Measurements from ENCODE around the gene EGFL7. TPM values are rescaled to one million over a fixed set of nuclear protein-coding genes. Genes with fewer than 3 reads are reported as not detected.

The EGFL7 gene
- total and polyA plus RNA-seq, 2 of the 8 experiments (the other 6 are each of a cell fraction or from before 2014, with no cell fraction given) = 37.8 to 53.4 TPM

- TF ChIP-seq, protein P1, sequence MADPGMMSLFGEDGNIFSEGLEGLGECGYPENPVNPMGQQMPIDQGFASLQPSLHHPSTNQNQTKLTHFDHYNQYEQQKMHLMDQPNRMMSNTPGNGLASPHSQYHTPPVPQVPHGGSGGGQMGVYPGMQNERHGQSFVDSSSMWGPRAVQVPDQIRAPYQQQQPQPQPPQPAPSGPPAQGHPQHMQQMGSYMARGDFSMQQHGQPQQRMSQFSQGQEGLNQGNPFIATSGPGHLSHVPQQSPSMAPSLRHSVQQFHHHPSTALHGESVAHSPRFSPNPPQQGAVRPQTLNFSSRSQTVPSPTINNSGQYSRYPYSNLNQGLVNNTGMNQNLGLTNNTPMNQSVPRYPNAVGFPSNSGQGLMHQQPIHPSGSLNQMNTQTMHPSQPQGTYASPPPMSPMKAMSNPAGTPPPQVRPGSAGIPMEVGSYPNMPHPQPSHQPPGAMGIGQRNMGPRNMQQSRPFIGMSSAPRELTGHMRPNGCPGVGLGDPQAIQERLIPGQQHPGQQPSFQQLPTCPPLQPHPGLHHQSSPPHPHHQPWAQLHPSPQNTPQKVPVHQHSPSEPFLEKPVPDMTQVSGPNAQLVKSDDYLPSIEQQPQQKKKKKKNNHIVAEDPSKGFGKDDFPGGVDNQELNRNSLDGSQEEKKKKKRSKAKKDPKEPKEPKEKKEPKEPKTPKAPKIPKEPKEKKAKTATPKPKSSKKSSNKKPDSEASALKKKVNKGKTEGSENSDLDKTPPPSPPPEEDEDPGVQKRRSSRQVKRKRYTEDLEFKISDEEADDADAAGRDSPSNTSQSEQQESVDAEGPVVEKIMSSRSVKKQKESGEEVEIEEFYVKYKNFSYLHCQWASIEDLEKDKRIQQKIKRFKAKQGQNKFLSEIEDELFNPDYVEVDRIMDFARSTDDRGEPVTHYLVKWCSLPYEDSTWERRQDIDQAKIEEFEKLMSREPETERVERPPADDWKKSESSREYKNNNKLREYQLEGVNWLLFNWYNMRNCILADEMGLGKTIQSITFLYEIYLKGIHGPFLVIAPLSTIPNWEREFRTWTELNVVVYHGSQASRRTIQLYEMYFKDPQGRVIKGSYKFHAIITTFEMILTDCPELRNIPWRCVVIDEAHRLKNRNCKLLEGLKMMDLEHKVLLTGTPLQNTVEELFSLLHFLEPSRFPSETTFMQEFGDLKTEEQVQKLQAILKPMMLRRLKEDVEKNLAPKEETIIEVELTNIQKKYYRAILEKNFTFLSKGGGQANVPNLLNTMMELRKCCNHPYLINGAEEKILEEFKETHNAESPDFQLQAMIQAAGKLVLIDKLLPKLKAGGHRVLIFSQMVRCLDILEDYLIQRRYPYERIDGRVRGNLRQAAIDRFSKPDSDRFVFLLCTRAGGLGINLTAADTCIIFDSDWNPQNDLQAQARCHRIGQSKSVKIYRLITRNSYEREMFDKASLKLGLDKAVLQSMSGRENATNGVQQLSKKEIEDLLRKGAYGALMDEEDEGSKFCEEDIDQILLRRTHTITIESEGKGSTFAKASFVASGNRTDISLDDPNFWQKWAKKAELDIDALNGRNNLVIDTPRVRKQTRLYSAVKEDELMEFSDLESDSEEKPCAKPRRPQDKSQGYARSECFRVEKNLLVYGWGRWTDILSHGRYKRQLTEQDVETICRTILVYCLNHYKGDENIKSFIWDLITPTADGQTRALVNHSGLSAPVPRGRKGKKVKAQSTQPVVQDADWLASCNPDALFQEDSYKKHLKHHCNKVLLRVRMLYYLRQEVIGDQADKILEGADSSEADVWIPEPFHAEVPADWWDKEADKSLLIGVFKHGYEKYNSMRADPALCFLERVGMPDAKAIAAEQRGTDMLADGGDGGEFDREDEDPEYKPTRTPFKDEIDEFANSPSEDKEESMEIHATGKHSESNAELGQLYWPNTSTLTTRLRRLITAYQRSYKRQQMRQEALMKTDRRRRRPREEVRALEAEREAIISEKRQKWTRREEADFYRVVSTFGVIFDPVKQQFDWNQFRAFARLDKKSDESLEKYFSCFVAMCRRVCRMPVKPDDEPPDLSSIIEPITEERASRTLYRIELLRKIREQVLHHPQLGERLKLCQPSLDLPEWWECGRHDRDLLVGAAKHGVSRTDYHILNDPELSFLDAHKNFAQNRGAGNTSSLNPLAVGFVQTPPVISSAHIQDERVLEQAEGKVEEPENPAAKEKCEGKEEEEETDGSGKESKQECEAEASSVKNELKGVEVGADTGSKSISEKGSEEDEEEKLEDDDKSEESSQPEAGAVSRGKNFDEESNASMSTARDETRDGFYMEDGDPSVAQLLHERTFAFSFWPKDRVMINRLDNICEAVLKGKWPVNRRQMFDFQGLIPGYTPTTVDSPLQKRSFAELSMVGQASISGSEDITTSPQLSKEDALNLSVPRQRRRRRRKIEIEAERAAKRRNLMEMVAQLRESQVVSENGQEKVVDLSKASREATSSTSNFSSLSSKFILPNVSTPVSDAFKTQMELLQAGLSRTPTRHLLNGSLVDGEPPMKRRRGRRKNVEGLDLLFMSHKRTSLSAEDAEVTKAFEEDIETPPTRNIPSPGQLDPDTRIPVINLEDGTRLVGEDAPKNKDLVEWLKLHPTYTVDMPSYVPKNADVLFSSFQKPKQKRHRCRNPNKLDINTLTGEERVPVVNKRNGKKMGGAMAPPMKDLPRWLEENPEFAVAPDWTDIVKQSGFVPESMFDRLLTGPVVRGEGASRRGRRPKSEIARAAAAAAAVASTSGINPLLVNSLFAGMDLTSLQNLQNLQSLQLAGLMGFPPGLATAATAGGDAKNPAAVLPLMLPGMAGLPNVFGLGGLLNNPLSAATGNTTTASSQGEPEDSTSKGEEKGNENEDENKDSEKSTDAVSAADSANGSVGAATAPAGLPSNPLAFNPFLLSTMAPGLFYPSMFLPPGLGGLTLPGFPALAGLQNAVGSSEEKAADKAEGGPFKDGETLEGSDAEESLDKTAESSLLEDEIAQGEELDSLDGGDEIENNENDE (IDR thresholded peaks at IDR 0.05; ENCODE audit: insufficient replicate concordance, low read length) = no peak
- no peak for TF ChIP-seq KDM1A (IDR thresholded peaks at IDR 0.05; ENCODE audit: borderline replicate concordance, low read length)
- no peak for TF ChIP-seq FOSL1 (IDR thresholded peaks at IDR 0.05; ENCODE audit: insufficient read depth, low read depth, low read length)
- no peak for TF ChIP-seq CHD2 (IDR thresholded peaks at IDR 0.05; ENCODE audit: low read length)
Observed at GRCh38 chr9:136615631-136616306, 46.9 kb upstream of the EGFL7 start (continued).
